Liver (tissue), 9 donors: ENCODE data around the gene MYF5. TPM values are rescaled to one million over a fixed set of nuclear protein-coding genes. Genes with fewer than 3 reads are reported as not detected.

Experiments used
- DNase-seq: peaks from one replicate; pipeline ENCODE4 v3.0.0-alpha.2; 2017; ENCODE audit warnings: low spot score
- H3K27ac ChIP-seq, 2 donors: one replicate each; pipeline ENCODE4 v1.7.0; 2013; ENCODE audit warnings: inconsistent platforms in 2 of 2, low read length in 2 of 2, control low read depth in 1 of 2, low read depth in 1 of 2, mild to moderate bottlenecking in 1 of 2
- H3K27me3 ChIP-seq, 4 donors: one replicate each; pipeline versions ENCODE4 v1.6.1 to v1.7.0; 2013; ENCODE audit warnings: low read length in 3 of 4, inconsistent platforms in 1 of 4, mild to moderate bottlenecking in 1 of 4, moderate library complexity in 1 of 4; ENCODE audit not compliant: control insufficient read depth in 4 of 4, insufficient read depth in 4 of 4
- H3K36me3 ChIP-seq, 4 donors: one replicate each; pipeline versions ENCODE4 v1.6.1 to v1.7.0; 2013; ENCODE audit warnings: low read length in 3 of 4, mild to moderate bottlenecking in 3 of 4, low read depth in 1 of 4, moderate library complexity in 1 of 4; ENCODE audit not compliant: control insufficient read depth in 4 of 4, insufficient read depth in 3 of 4
- H3K4me1 ChIP-seq, 4 donors: one replicate each; pipeline versions ENCODE4 v1.6.1 to v1.7.0; 2013; ENCODE audit warnings: low read length in 3 of 4, mild to moderate bottlenecking in 3 of 4, moderate library complexity in 1 of 4; ENCODE audit not compliant: control insufficient read depth in 4 of 4, insufficient read depth in 4 of 4
- H3K4me3 ChIP-seq, 3 donors: one replicate each; pipeline versions ENCODE4 v1.6.1 to v1.7.0; 2013; ENCODE audit warnings: low read length in 3 of 3, control low read depth in 1 of 3, low read depth in 1 of 3, mild to moderate bottlenecking in 1 of 3
- H3K9ac ChIP-seq, 2 donors: one replicate each; pipeline ENCODE4 v1.7.0; 2013; ENCODE audit warnings: low read length in 2 of 2, mild to moderate bottlenecking in 2 of 2, moderate library complexity in 2 of 2, control low read depth in 1 of 2, low read depth in 1 of 2
- H3K9me3 ChIP-seq, 4 donors: one replicate each; pipeline versions ENCODE4 v1.6.1 to v1.7.0; 2013; ENCODE audit warnings: low read length in 3 of 4; ENCODE audit not compliant: control insufficient read depth in 4 of 4
- CTCF ChIP-seq: fragments of 150-350 bp; IDR thresholded peaks from 2 replicates; pipeline ENCODE4 v1.5.1; 2017; ENCODE audit warnings: improper control_type of control experiment, low read depth, low read length; ENCODE audit not compliant: missing input control
- EGR1 ChIP-seq, 2 donors: IDR thresholded peaks; 2 replicates each; pipeline ENCODE4 v1.6.1; 2016 to 2018; ENCODE audit warnings: antibody characterized with exemption in 2 of 2, low read depth in 2 of 2
- FOXA1 ChIP-seq: IDR thresholded peaks from 2 replicates; pipeline ENCODE4 v1.6.1; 2016; ENCODE audit warnings: antibody characterized with exemption
- FOXA2 ChIP-seq: IDR thresholded peaks from 2 replicates; pipeline ENCODE4 v1.6.1; 2016; ENCODE audit warnings: antibody characterized with exemption
- GABPA ChIP-seq, 2 donors: IDR thresholded peaks in 1 of 2; conservative IDR thresholded peaks in 1 of 2; 2 replicates each; pipeline ENCODE4 v1.6.1; 2016; ENCODE audit warnings: antibody characterized with exemption in 2 of 2, mild to moderate bottlenecking in 1 of 2, moderate library complexity in 1 of 2
- HNF4A ChIP-seq, 2 donors: conservative IDR thresholded peaks; 2 replicates each; pipeline ENCODE4 v1.6.1; 2016; ENCODE audit warnings: antibody characterized with exemption in 2 of 2, mild to moderate bottlenecking in 2 of 2
- HNF4G ChIP-seq: IDR thresholded peaks from 2 replicates; pipeline ENCODE4 v1.6.1; 2016; ENCODE audit warnings: antibody characterized with exemption
- JUND ChIP-seq, 2 donors: IDR thresholded peaks; 2 replicates each; pipeline ENCODE4 v1.6.1; 2016; ENCODE audit warnings: antibody characterized with exemption in 2 of 2
- NR2F2 ChIP-seq: IDR thresholded peaks from 2 replicates; pipeline ENCODE4 v1.6.1; 2016; ENCODE audit warnings: antibody characterized with exemption
- RAD21 ChIP-seq, 2 donors: IDR thresholded peaks; 2 replicates each; pipeline ENCODE4 v1.6.1; 2016; ENCODE audit warnings: antibody characterized with exemption in 2 of 2, mild to moderate bottlenecking in 2 of 2
- REST ChIP-seq: IDR thresholded peaks from 2 replicates; pipeline ENCODE4 v1.6.1; 2016; ENCODE audit warnings: antibody characterized with exemption, mild to moderate bottlenecking
- RXRA ChIP-seq, 2 donors: IDR thresholded peaks; 2 replicates each; pipeline ENCODE4 v1.6.1; 2017 to 2018; ENCODE audit warnings: antibody characterized with exemption in 2 of 2, mild to moderate bottlenecking in 1 of 2
- SP1 ChIP-seq: IDR thresholded peaks from 2 replicates; pipeline ENCODE4 v1.6.1; 2018; ENCODE audit warnings: antibody characterized with exemption, mild to moderate bottlenecking
- TAF1 ChIP-seq: conservative IDR thresholded peaks from 2 replicates; pipeline ENCODE4 v1.6.1; 2016; ENCODE audit warnings: antibody characterized with exemption, mild to moderate bottlenecking
- YY1 ChIP-seq: IDR thresholded peaks from 2 replicates; pipeline ENCODE4 v1.6.1; 2016; ENCODE audit warnings: antibody characterized with exemption, mild to moderate bottlenecking
- WGBS: extraction: QIAGEN DNeasy Blood & Tissue Kit; methylation state at CpG from one replicate; pipeline ENCODE4 v1.1.7; 2013; 5-methylcytosine and 5-hydroxymethylcytosine counted together
- polyA plus RNA-seq, 2 donors: library from polyadenylated mRNA; stranded (reverse) in 1 of 2; unstranded in 1 of 2; fragments of 200-250 nt in 1 of 2; fragments of >200 nt in 1 of 2; fragmentation: Nextera tagmentation in 1 of 2; extraction: Ambion mirVana in 1 of 2; gene quantifications; one replicate each; pipeline versions ENCODE4 v1.2.1 to v1.2.3, GENCODE V29; 2013 to 2015
- total RNA-seq, 2 donors: library from RNA; depleted of rRNA; stranded (reverse); fragments of >200 nt; gene quantifications; one replicate each; pipeline ENCODE4 v1.2.3, GENCODE V29; 2014
- TF ChIP-seq, protein P1 (sequence below): IDR thresholded peaks from 2 replicates; pipeline ENCODE4 v1.6.1; 2016; ENCODE audit warnings: antibody characterized with exemption
- TF ChIP-seq, protein P2 (sequence below): IDR thresholded peaks from 2 replicates; pipeline ENCODE4 v1.6.1; 2016; ENCODE audit warnings: antibody characterized with exemption
- donor health status: healthy.
- donor health status: healthy.
- donor health status: healthy.
- donor health status: healthy.
- donor health status: healthy.

Gene MYF5
- total and polyA plus RNA-seq, 4 donors, result not detected

DNA sequence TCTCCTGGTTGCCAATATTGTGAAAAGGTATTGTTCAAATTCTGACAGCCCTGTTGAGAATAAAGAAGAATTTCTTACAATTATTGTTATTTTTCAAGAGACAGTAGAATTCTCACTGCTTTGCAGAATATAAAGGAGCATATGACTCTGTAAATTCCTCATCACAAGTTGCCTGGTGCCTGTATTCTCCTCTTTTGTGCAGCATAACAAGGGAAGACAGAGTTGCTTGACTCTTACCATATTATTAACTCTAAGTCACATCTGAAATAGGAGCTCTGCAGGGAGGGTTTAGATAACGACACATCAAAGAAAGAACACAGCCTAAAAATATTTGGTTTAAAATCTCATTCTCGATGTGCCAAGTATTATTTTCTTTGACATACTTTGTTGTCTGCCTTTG is 31.1 kb downstream of the MYF5 start:
- H3K9ac ChIP-seq, result no peak overlapping the region
- DNase-seq, result no peak
- TF ChIP-seq HNF4G (no peak), NR2F2 (no peak), GABPA (IDR thresholded peaks at IDR 0.05 in 1 of 2, conservative IDR thresholded peaks at IDR 0.05 in 1 of 2) (no peak), JUND (IDR thresholded peaks at IDR 0.05) (no peak), FOXA1 (no peak)
- TF ChIP-seq, protein P1, sequence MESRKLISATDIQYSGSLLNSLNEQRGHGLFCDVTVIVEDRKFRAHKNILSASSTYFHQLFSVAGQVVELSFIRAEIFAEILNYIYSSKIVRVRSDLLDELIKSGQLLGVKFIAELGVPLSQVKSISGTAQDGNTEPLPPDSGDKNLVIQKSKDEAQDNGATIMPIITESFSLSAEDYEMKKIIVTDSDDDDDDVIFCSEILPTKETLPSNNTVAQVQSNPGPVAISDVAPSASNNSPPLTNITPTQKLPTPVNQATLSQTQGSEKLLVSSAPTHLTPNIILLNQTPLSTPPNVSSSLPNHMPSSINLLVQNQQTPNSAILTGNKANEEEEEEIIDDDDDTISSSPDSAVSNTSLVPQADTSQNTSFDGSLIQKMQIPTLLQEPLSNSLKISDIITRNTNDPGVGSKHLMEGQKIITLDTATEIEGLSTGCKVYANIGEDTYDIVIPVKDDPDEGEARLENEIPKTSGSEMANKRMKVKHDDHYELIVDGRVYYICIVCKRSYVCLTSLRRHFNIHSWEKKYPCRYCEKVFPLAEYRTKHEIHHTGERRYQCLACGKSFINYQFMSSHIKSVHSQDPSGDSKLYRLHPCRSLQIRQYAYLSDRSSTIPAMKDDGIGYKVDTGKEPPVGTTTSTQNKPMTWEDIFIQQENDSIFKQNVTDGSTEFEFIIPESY, result no peak
- H3K4me3 ChIP-seq, result no peak overlapping the region
- WGBS, result 81% methylated on average over 2 of the region's 2 CpGs
- H3K27me3 ChIP-seq, result no peaks in the 10 kb centered on the region
- no peaks in the 10 kb centered on the region for H3K4me1 ChIP-seq
- no peak overlapping the region for H3K27ac ChIP-seq
- H3K9me3 ChIP-seq, result no peaks in the 10 kb centered on the region
- H3K36me3 ChIP-seq, result no peaks in the 10 kb centered on the region

DNA sequence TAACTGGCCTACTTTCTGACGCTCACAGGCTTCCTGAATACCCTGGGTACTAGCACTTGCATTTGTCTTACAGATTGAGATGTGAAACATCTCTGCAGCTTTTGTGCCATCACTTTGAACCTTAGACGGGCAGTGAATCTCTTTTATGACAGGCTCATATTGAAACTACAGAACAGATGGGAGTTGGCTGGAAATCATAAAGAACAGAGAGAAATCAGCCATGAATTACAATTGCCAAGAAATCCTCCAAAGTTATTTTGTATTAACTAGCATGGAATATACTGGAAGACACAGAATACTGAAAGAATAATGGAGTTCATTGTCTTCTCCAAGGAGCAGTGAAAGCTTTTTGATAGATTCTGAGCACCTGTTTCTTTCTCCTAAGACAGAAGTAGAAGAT is 32.7 kb downstream of the MYF5 start:
- no peaks in the 10 kb centered on the region for H3K9me3 ChIP-seq
- no peaks in the 10 kb centered on the region for H3K36me3 ChIP-seq
- H3K27ac ChIP-seq, result no peak overlapping the region
- no peaks in the 10 kb centered on the region for H3K27me3 ChIP-seq
- H3K4me1 ChIP-seq, result no peaks in the 10 kb centered on the region
- TF ChIP-seq HNF4A (conservative IDR thresholded peaks at IDR 0.05), result no peak
- TF ChIP-seq FOXA2, result no peak
- TF ChIP-seq, protein P1, result no peak
- no peak for DNase-seq
- H3K9ac ChIP-seq, result no peak overlapping the region
- 86% methylated on average over 2 of the region's 2 CpGs for WGBS
- no peak overlapping the region for H3K4me3 ChIP-seq

DNA sequence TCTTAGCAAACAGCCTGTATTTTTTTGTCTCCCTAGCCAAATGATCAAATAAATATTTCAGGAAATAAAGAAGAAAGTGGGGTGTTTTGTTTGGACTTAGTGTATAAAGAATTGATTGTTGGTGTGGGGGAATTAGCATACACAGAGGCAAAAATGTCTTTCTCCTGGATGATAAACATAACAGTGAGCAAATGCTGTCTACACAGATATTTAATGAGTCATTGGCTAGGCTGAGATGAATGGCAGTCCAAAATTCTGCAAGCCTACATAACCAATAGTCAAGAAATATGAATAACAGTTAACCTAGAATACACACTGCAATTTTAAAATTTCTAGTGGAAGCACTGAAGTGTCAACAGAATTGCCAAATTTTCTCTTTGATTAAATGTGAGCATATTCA is 35.8 kb downstream of the MYF5 start:
- Histone ChIP-seq H3K4me3 (no peak overlapping the region), H3K9ac (no peak overlapping the region), H3K9me3 (no peaks in the 10 kb centered on the region), H3K36me3 (no peaks in the 10 kb centered on the region), H3K27ac (no peak overlapping the region), H3K4me1 (no peaks in the 10 kb centered on the region), H3K27me3 (no peaks in the 10 kb centered on the region)
- no peak for DNase-seq
- TF ChIP-seq RAD21 (IDR thresholded peaks at IDR 0.05), result no peak
- TF ChIP-seq YY1, result no peak
- TF ChIP-seq RXRA (IDR thresholded peaks at IDR 0.05), result no peak
- TF ChIP-seq CTCF, result no peak
- no peak for TF ChIP-seq HNF4A (conservative IDR thresholded peaks at IDR 0.05)
- TF ChIP-seq, protein P1, result no peak
- no peak for TF ChIP-seq FOXA2
- TF ChIP-seq, protein P2, sequence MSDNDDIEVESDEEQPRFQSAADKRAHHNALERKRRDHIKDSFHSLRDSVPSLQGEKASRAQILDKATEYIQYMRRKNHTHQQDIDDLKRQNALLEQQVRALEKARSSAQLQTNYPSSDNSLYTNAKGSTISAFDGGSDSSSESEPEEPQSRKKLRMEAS, result no peak
- TF ChIP-seq EGR1 (IDR thresholded peaks at IDR 0.05; ENCODE audit: low read depth in 2 of 2), result no peak
- no peak for TF ChIP-seq REST
- TF ChIP-seq GABPA (IDR thresholded peaks at IDR 0.05 in 1 of 2, conservative IDR thresholded peaks at IDR 0.05 in 1 of 2), result no peak
- no peak for TF ChIP-seq NR2F2
- TF ChIP-seq SP1, result no peak
- TF ChIP-seq TAF1, result no peak
- TF ChIP-seq FOXA1, result no peak
